ENCODE results near the gene EIF4E3.

EIF4E3 gene

DNA sequence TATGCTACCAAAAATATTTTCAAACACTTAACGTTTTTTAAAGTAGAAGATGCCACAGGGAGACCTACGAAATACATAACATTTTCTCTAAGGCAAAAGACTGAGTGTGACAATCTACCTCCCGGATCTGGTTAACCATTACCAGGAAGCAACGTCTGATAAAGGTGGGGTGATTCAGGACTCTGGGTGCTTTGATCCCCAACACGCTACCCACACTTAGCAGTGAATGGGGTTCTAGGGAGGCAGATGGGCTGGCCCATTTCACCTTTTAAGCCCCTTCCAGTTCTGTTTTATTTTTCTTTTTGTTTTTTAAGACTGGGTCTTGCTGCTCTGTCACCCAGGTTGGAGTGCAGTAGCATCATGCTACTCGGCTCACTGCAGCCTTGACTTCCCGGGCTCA is 39.5 kb downstream of the EIF4E3 start:
- Histone ChIP-seq H3K79me2 (ENCODE audit: insufficient read depth, low read length) (no peaks in the 10 kb centered on the region), H3K4me3 (ENCODE audit: insufficient read depth, low read length, poor library complexity, severe bottlenecking) (no peak overlapping the region), H3K9me3 (ENCODE audit: insufficient read depth, low read length) (no peaks in the 10 kb centered on the region), H3K27ac (ENCODE audit: low read depth, low read length) (no peak overlapping the region), H2AFZ (ENCODE audit: low read depth, low read length, severe bottlenecking) (no peak overlapping the region), H3K4me2 (ENCODE audit: low read depth, low read length, poor library complexity, severe bottlenecking) (no peak overlapping the region), H4K20me1 (ENCODE audit: low read depth, low read length) (no peaks in the 10 kb centered on the region), H3F3A (ENCODE audit: insufficient read depth) (no peaks in the 10 kb centered on the region), H3K36me3 (ENCODE audit: low read length) (no peaks in the 10 kb centered on the region), H3K27me3 (ENCODE audit: low read length) (no peaks in the 10 kb centered on the region), H3K9ac (ENCODE audit: low read length) (no peak overlapping the region), H3K9me2 (replicated peaks; ENCODE audit: insufficient read depth, low read length) (no peaks in the 10 kb centered on the region)
- TF ChIP-seq, protein P1, sequence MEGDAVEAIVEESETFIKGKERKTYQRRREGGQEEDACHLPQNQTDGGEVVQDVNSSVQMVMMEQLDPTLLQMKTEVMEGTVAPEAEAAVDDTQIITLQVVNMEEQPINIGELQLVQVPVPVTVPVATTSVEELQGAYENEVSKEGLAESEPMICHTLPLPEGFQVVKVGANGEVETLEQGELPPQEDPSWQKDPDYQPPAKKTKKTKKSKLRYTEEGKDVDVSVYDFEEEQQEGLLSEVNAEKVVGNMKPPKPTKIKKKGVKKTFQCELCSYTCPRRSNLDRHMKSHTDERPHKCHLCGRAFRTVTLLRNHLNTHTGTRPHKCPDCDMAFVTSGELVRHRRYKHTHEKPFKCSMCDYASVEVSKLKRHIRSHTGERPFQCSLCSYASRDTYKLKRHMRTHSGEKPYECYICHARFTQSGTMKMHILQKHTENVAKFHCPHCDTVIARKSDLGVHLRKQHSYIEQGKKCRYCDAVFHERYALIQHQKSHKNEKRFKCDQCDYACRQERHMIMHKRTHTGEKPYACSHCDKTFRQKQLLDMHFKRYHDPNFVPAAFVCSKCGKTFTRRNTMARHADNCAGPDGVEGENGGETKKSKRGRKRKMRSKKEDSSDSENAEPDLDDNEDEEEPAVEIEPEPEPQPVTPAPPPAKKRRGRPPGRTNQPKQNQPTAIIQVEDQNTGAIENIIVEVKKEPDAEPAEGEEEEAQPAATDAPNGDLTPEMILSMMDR (IDR thresholded peaks at IDR 0.05; ENCODE audit: insufficient read depth, low read length, poor library complexity, severe bottlenecking): no peak
- no peak for TF ChIP-seq EZH2phosphoT487 (conservative IDR thresholded peaks at IDR 0.05; ENCODE audit: low read length)

- no peaks in the 10 kb centered on the region for H3F3A ChIP-seq (ENCODE audit: insufficient read depth)
- no peaks in the 10 kb centered on the region for H3K36me3 ChIP-seq (ENCODE audit: low read length)
- no peak overlapping the region for H3K9ac ChIP-seq (ENCODE audit: low read length)
- H3K9me2 ChIP-seq (replicated peaks; ENCODE audit: insufficient read depth, low read length): no peaks in the 10 kb centered on the region
- no peaks in the 10 kb centered on the region for H3K9me3 ChIP-seq (ENCODE audit: insufficient read depth, low read length)
- H3K4me3 ChIP-seq (ENCODE audit: insufficient read depth, low read length, poor library complexity, severe bottlenecking): no peak overlapping the region
- TF ChIP-seq, protein P1 (IDR thresholded peaks at IDR 0.05; ENCODE audit: insufficient read depth, low read length, poor library complexity, severe bottlenecking): no peak
- no peaks in the 10 kb centered on the region for H3K79me2 ChIP-seq (ENCODE audit: insufficient read depth, low read length)
- no peak overlapping the region for H3K4me2 ChIP-seq (ENCODE audit: low read depth, low read length, poor library complexity, severe bottlenecking)
- no peaks in the 10 kb centered on the region for H4K20me1 ChIP-seq (ENCODE audit: low read depth, low read length)
- no peak overlapping the region for H2AFZ ChIP-seq (ENCODE audit: low read depth, low read length, severe bottlenecking)
- H3K27ac ChIP-seq (ENCODE audit: low read depth, low read length): no peak overlapping the region
- H3K27me3 ChIP-seq (ENCODE audit: low read length): no peaks in the 10 kb centered on the region
Measured at GRCh38 chr3:71684757-71685386, 40.3 kb downstream of the EIF4E3 start.

DNA sequence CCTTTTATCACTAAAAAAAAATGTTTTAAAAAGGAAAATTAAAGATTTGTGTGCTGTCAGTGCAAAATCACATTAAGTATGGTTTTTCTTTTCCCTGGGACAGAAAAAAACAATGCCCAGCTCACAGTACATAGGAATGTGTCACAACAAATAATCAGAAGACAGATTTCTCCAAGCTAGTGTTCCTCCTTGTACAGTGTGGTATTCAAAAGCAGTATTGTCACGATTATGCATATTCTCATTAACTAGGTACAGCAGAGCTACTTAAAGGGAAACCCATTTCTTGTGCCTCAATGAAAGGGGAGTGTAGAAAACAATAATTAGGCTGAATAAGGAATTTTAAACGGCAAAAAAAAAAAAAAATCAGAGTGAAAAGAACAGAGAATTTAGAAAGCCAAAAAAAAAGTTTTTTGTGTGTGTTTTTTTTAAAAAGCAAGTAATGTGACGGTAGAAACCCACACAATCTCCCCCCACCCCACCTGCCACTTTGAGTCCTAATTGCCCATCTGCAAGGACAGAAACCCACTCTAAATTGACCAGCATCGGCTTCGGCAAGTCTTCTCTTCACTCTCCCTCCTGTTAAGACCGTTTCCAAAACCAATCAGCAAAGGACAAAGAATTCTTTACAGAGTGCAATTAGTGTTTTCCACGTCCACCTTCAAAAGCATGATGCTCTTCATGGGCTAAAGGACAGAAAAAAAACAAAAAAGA is 41.0 kb downstream of the EIF4E3 start:
- Histone ChIP-seq H3K79me2 (ENCODE audit: insufficient read depth, low read length) (no peaks in the 10 kb centered on the region), H3K4me2 (ENCODE audit: low read depth, low read length, poor library complexity, severe bottlenecking) (no peak overlapping the region), H3K36me3 (ENCODE audit: low read length) (no peaks in the 10 kb centered on the region), H3K9me2 (replicated peaks; ENCODE audit: insufficient read depth, low read length) (no peaks in the 10 kb centered on the region), H3K9me3 (ENCODE audit: insufficient read depth, low read length) (no peaks in the 10 kb centered on the region), H3K27me3 (ENCODE audit: low read length) (no peaks in the 10 kb centered on the region), H3K4me3 (ENCODE audit: insufficient read depth, low read length, poor library complexity, severe bottlenecking) (no peak overlapping the region), H4K20me1 (ENCODE audit: low read depth, low read length) (no peaks in the 10 kb centered on the region), H3F3A (ENCODE audit: insufficient read depth) (no peaks in the 10 kb centered on the region), H3K27ac (ENCODE audit: low read depth, low read length) (no peak overlapping the region), H3K9ac (ENCODE audit: low read length) (no peak overlapping the region), H2AFZ (ENCODE audit: low read depth, low read length, severe bottlenecking) (no peak overlapping the region)
- TF ChIP-seq EZH2phosphoT487 (conservative IDR thresholded peaks at IDR 0.05; ENCODE audit: low read length): no peak
- TF ChIP-seq, protein P1 (IDR thresholded peaks at IDR 0.05; ENCODE audit: insufficient read depth, low read length, poor library complexity, severe bottlenecking): no peak
